ENCODE results near the gene RAB30.

GRCh38 chr11:82974851-82975250 is 96.8 kb downstream of the RAB30 start:
- TF ChIP-seq CTCF (IDR thresholded peaks at IDR 0.05), result no peak
- TF ChIP-seq POLR2A (IDR thresholded peaks at IDR 0.05), result no peak
